Motor neuron (in vitro differentiated cells): Measurements from ENCODE around the gene MARCHF11. TPM values are rescaled to one million over a fixed set of nuclear protein-coding genes. Genes with fewer than 3 reads are reported as not detected.

Source experiments
- ATAC-seq, 8 experiments: fragments of 200-7000 bp; cut with Tn5 transposase; replicated peaks in 6 of 8; 2 replicates each; pipeline ENCODE4 v1.8.0; 2021; ENCODE audit warnings: mild to moderate bottlenecking in 8 of 8, moderate library complexity in 8 of 8
- H3K27ac ChIP-seq, 2 donors: fragments of 250-450 bp; sonication (Bioruptor Pico); 2 replicates each; pipeline ENCODE4 v1.9.0; 2021; ENCODE audit warnings: antibody characterized with exemption in 2 of 2, mild to moderate bottlenecking in 2 of 2, moderate library complexity in 1 of 2
- H3K4me1 ChIP-seq, 2 donors: fragments of 250-450 bp; sonication (Bioruptor Pico); replicated peaks in 1 of 2; 2 replicates each; pipeline ENCODE4 v1.6.1; 2021; ENCODE audit warnings: antibody characterized with exemption in 2 of 2, mild to moderate bottlenecking in 2 of 2, moderate library complexity in 1 of 2
- H3K4me3 ChIP-seq, 5 donors: fragments of 250-450 bp; sonication (Bioruptor Pico); 2 replicates each; pipeline ENCODE4 v1.9.0; 2021; ENCODE audit warnings: antibody characterized with exemption in 5 of 5, mild to moderate bottlenecking in 5 of 5, moderate library complexity in 4 of 5
- WGBS, 10 experiments: fragments of 450-650 bp; shearing (Covaris generic); methylation state at CpG; one replicate each; pipeline ENCODE4 v1.0.0; 2022; 5-methylcytosine and 5-hydroxymethylcytosine counted together
- in situ Hi-C, 9 experiments: fragments of 400-800 bp; cut with MboI; loops; one replicate each; pipeline ENCODE4 v1.15.0; 2021; ENCODE audit warnings: low sequenced_read_pairs in 9 of 9, low pct_unique_long_range_greater_than_20kb in 2 of 9; ENCODE audit not compliant: unreplicated experiment in 9 of 9
- total RNA-seq, 8 experiments: library from RNA; unstranded; fragments of 300-600 nt; gene quantifications; 2 replicates each; pipeline versions ENCODE4 v1.2.3 to v1.2.4, GENCODE V29; 2022

MARCHF11 gene
- total RNA-seq, 8 experiments from 2014 or later: 3.7 to 8.8 (median 3.9) TPM; not detected in 3

DNA sequence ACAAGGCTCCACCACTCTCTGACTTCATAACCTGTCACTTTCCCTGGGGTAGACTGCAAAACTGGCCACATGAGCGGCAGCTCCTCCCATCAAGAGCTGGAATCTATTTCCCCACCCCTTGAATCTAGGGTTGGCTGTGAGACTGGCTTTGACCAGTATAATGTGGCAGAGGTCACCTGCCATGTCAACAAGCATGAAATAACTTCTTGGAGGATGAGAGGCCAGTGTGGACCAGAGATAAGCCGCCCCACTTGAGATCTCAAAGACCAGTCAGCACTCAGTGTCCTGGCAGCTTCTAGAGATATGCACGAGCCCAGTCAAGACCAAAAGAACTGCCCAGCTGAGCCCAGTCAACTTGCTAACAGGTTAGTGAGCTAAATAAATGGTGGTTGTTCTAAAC, 59.0 kb downstream of the MARCHF11 start:
- Histone ChIP-seq H3K27ac (no peak overlapping the region), H3K4me1 (no peaks in the 10 kb centered on the region), H3K4me3 (no peak overlapping the region)
- 0 to 100% (median 60%) methylated on average over 1 to 2 of the region's 3 CpGs; no CpG with 5 or more reads in 5 of the 10 experiments for WGBS, 10 experiments
- no peak for ATAC-seq
- in situ Hi-C loops: no loop called here

DNA sequence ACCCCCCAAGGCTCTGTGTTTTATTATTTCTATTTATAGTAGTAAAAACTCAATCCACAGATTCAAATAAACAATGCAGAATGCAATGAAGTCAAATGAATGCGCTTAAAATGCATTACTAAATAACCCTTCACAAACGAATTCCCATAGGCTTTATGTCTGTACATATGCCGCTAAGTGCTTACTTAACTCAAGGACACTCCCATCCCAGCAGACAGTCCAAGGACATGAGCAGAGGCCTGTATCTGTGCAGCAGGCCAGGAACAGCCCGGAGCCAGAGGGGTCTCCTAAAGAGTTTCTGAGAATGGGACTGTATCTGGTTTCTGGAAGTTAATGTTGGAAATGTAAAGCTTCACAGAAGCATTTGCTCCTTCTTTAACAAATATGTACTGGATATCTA, 59.8 kb downstream of the MARCHF11 start:
- Histone ChIP-seq H3K27ac (no peak overlapping the region), H3K4me3 (no peak overlapping the region), H3K4me1 (no peaks in the 10 kb centered on the region)
- WGBS, 10 experiments: 13 to 90% (median 80%) methylated on average over 1 to 4 of the region's 4 CpGs; no CpG with 5 or more reads in 1 of the 10 experiments
- in situ Hi-C loops: no loop called here
- peak in 3 of 8 experiments; percentile 46 to 94 (median 58) for ATAC-seq

DNA sequence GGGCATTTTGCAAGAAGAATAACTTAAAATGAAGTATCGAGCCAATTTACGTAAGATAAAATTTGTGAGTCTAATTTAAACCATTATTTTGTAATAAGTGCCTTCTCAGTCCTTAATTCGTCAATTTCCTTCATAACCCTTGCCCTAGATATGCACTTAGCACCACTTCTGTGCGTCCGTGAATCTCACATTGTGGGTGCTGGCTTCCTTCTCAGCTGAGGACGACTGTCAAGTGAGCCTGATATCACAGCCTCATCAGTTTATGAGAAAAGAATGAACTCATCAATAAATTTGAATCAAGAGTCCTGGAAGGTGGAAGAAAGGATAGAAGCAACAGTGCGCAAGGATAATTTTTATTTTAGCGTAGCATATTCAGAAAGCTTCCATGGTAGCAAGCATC, 64.5 kb downstream of the MARCHF11 start:
- in situ Hi-C loops: no loop called here
- WGBS, 10 experiments: 37 to 95% (median 75%) methylated on average over 2 to 8 of the region's 8 CpGs
- H3K27ac ChIP-seq: no peak overlapping the region
- no peak overlapping the region for H3K4me3 ChIP-seq
- H3K4me1 ChIP-seq: no peaks in the 10 kb centered on the region
- peak in 3 of 8 experiments; percentile 53 to 88 (median 65) for ATAC-seq

DNA sequence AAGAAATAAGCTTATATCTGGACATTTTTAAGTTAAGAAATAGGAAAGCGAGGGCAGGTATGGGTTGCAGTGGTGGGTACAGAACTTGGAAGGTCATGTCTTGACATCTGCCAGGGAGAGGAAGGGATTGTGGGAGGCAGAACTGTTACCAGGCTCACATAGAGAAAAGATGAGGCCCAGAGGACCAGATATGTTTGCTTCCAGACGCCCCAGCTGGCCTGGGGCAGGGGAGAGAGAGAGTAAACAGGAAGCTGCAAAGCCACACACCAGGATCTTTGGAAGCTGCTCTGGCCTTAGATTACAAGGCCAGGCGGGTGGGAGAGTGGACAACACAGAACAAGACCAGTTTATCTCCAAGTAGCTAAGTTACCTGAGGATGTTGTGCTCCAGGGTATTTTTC, 71.2 kb downstream of the MARCHF11 start:
- 0 to 100% (median 81%) methylated on average over 1 to 3 of the region's 3 CpGs; no CpG with 5 or more reads in 2 of the 10 experiments for WGBS, 10 experiments
- Histone ChIP-seq H3K27ac (no peak overlapping the region), H3K4me3 (no peak overlapping the region), H3K4me1 (no peaks in the 10 kb centered on the region)
- in situ Hi-C loops: no loop called here
- ATAC-seq: no peak

DNA sequence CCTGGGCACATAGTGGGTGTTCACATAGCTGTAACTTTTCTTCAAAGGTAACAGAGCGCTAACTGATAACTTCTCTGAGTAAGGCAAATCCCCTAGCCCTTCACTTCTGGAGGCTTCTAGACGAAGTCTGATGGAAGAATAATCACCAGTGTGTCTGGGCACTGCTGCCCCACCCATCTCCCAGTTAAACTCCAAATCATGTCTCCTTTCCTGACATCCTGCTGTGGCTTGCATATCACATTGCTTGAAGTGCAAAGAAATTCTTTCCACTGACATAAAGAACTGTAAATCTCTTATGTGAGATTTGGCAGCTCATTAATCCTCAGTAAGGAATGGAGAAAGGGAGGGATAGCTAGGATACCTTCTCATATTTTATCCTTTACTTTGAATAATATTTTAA, 74.6 kb downstream of the MARCHF11 start:
- Histone ChIP-seq H3K4me1 (no peaks in the 10 kb centered on the region), H3K27ac (no peak overlapping the region), H3K4me3 (no peak overlapping the region)
- ATAC-seq: peak in 2 of 8 experiments; percentile 44 to 52
- in situ Hi-C loops: no loop called here
- WGBS, 10 experiments: 0 to 64% (median 33%) methylated on average over 1 to 2 of the region's 2 CpGs; no CpG with 5 or more reads in 1 of the 10 experiments

DNA sequence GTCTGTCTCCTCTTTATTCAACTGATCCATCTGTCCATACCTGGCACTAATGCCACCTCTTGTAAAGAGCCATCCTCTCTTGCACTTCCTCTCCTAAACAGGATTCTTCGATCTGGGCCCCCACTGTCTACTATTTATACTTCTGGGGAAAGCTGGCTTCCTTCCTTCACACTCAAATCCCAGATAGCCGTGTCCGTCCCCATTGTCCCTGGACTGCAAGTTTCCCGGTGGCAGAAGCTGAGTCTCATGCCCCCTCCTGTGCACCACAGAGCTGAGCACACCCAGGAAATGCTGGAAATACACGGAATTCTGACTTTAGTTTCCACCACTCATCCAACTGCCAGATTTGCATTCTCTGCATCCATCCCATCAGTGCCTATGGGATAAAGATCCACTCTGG, 84.0 kb downstream of the MARCHF11 start:
- in situ Hi-C loops: no loop called here
- Histone ChIP-seq H3K27ac (no peak overlapping the region), H3K4me3 (no peak overlapping the region), H3K4me1 (no peaks in the 10 kb centered on the region)
- no peak for ATAC-seq
- WGBS, 10 experiments: 17 to 100% (median 70%) methylated on average over 1 to 4 of the region's 5 CpGs; no CpG with 5 or more reads in 3 of the 10 experiments

DNA sequence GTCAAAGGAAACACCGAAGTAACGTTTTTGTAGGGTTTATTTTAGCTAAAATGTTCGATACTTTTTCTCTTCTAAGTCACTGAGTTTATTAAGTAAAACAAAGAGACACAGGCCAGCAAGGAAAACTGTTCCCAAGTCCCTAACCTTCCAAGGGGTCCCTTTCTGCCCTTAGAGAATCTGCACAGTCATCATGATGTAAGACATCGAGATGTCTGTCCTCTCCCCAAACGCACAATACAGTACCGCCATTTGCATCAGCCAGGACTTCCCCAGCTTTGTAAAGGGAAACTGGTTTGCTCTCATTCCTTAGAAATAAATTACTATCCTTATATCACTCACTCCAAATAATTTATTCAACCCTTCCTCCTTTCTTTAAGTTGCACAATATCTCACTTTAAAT, 89.3 kb downstream of the MARCHF11 start:
- Histone ChIP-seq H3K4me1 (no peaks in the 10 kb centered on the region), H3K27ac (no peak overlapping the region), H3K4me3 (no peak overlapping the region)
- 40 to 98% (median 79%) methylated on average over 1 to 6 of the region's 6 CpGs; no CpG with 5 or more reads in 3 of the 10 experiments for WGBS, 10 experiments
- in situ Hi-C loops: no loop called here
- no peak for ATAC-seq

DNA sequence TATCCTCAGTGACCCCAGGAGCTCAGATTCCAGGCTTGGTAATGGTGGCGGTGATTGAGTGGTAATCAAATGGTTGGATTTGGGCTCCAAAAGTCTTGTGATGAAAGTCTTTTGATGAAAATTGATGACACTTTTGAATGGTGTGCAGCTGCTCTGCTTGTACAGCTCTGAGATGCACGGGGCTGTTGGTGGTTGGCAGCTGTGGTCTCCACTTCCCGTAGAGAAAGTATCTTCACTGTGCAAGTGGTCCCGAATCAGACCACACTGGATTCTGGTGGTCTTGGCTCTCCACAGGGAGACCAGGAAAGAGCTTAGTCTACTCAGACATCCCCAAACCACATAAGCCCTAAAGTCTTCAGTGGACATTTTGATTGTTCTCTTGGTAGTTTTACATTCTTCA, 96.6 kb downstream of the MARCHF11 start:
- in situ Hi-C loops: no loop called here
- ATAC-seq: no peak
- Histone ChIP-seq H3K4me1 (peaks cover 0 to 3% of the 10 kb centered on the region in 2 donors), H3K27ac (no peak overlapping the region), H3K4me3 (no peak overlapping the region)
- 5 to 100% (median 22%) methylated on average over 1 to 3 of the region's 4 CpGs; no CpG with 5 or more reads in 5 of the 10 experiments for WGBS, 10 experiments

DNA sequence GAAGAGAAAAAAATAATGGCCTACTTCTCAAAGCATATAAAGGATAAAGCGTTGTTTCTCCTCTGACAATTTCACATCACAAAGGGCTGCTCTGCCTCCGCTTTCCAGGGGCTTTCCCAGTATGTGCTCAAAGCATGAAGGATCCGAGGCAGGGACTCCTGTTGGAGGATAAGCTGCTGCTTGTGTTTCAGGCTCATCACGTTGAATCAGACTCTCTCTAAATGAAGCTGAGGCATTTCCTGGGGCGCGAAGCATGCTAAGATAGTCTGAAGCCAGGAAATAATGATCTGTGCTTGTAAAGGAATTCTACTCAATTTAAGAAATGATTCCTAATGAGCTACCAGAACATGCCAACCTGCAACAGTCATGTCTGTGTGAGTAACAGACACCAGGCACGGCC, 97.5 kb downstream of the MARCHF11 start:
- WGBS, 10 experiments: 0 to 100% (median 72%) methylated on average over 1 to 6 of the region's 7 CpGs; no CpG with 5 or more reads in 2 of the 10 experiments
- Histone ChIP-seq H3K4me3 (no peak overlapping the region), H3K27ac (no peak overlapping the region), H3K4me1 (peaks cover 0 to 3% of the 10 kb centered on the region in 2 donors)
- no peak for ATAC-seq
- in situ Hi-C loops: no loop called here

DNA sequence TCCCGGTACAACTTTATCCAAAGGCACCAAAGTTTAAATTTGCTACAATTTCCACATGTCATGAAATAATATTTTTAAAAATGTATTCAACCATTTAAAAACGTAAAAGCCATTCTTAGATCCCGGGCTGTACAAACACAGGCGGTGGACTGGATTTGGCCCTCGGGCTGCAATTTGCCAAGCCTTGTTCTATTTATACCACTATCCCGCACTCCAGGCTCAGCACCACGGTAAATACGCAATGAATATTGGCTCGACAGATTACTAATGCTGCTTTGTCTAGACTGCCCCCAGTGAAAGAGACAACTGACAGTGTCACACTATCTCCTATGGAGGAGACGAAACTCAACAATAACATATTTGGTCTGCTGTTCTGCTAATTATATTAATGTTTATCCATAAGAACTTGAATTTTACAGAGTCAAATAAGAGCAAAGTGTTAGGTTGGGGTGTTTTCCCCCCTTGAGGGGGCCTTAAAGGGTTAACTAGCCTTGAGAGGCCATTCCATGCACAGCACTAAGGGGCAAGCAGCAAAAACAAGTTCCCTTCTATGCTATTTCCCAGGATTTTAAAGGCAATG, 98.1 kb downstream of the MARCHF11 start:
- Histone ChIP-seq H3K4me3 (no peak overlapping the region), H3K27ac (no peak overlapping the region), H3K4me1 (peaks cover 0 to 3% of the 10 kb centered on the region in 2 donors)
- in situ Hi-C loops: no loop called here
- ATAC-seq: no peak
- WGBS, 10 experiments: 34 to 100% (median 90%) methylated on average over 1 to 9 of the region's 10 CpGs; no CpG with 5 or more reads in 2 of the 10 experiments

DNA sequence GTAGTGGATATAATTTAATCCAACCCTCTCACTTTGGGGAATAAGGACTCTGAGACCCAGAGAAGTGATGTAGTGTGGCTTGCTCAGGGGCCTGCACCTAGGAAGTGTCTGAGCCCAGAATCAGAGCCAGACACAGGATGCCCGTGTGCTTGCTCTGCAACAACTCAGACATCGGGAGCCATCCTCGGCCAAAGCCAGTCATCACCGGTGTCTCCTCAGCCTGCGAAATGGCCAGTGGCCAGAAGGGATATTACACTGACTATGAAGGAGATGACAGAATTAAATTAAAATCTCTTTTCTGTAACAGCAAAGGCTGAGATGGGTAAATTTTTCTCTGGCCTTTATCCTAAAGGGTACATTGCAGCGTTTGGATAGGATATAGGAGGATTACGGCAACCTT, 102.9 kb downstream of the MARCHF11 start:
- no peak overlapping the region for H3K4me3 ChIP-seq
- peaks cover 0 to 1% of the 10 kb centered on the region in 2 donors for H3K4me1 ChIP-seq
- H3K27ac ChIP-seq: no peak overlapping the region
- no peak for ATAC-seq
- in situ Hi-C loops: no loop called here
- 74 to 100% (median 87%) methylated on average over 1 to 7 of the region's 7 CpGs; no CpG with 5 or more reads in 2 of the 10 experiments for WGBS, 10 experiments

DNA sequence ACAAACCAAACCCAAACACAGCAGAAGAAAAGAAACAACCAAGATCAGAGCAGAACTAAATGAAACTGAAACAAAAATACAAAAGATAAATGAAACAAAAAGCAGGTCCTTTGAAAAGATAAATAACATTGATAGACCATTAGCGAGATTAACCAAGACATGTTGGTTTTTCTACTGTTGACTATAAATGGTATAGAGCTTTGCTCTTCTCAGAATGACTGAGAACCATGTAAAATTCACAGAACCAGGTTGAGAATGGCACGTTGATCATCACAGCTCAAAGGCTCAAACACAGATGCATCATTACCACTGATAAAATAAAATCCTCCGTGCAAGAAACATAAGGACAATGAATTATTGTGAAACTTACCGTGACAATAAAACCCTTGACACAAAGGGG, 105.2 kb downstream of the MARCHF11 start:
- Histone ChIP-seq H3K27ac (no peak overlapping the region), H3K4me1 (peaks cover 0 to 14% of the 10 kb centered on the region in 2 donors), H3K4me3 (no peak overlapping the region)
- ATAC-seq: no peak
- 8 to 90% (median 64%) methylated on average over 1 to 4 of the region's 4 CpGs; no CpG with 5 or more reads in 1 of the 10 experiments for WGBS, 10 experiments
- in situ Hi-C loops: no loop called here

DNA sequence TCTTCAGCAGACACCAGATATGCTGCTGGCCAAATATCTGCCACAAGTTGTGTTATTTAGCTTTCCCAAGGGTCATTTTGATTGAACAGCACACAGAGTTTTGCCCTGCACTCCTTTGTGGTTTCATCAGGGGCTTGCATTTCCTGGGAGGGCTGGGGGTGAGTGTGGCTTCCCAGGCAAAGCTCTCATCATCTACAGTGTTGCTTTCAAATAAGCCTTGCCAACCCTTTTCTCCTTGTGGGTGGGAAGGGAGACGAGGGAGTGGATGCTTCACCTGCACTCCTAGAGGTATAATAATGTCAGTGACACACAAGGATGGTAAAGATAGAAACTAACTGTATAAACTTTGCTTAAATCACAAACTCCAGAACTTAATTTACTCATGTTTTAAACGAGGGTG, 107.0 kb downstream of the MARCHF11 start:
- no peak overlapping the region for H3K27ac ChIP-seq
- in situ Hi-C loops: no loop called here
- no peak overlapping the region for H3K4me3 ChIP-seq
- no peak for ATAC-seq
- WGBS, 10 experiments: 0 to 79% (median 0%) methylated on average over 1 to 2 of the region's 2 CpGs; no CpG with 5 or more reads in 5 of the 10 experiments
- H3K4me1 ChIP-seq: peaks cover 0 to 14% of the 10 kb centered on the region in 2 donors

DNA sequence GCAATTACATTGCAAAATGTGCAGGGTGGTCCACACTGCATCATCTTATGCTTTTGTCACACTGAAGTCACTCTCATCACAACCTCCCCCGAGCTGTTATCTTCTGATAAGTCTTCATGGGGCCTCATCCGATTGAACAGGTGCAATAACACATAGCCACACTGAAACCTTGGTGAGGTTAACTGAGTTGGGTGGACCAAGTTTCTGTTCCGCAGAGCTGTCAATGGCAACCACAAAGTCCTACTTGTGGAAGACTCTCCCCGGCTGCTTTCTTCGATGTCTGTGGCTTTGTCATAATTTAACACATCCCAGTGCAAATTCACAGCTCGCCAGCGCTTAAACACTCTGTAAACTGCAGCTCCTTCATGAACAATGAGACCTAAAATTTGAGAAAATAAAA, 112.2 kb downstream of the MARCHF11 start:
- WGBS, 10 experiments: 34 to 100% (median 87%) methylated on average over 2 to 7 of the region's 7 CpGs; no CpG with 5 or more reads in 2 of the 10 experiments
- no peak for ATAC-seq
- peaks cover 0 to 18% of the 10 kb centered on the region in 2 donors for H3K4me1 ChIP-seq
- in situ Hi-C loops: no loop called here
- no peak overlapping the region for H3K4me3 ChIP-seq
- H3K27ac ChIP-seq: no peak overlapping the region
